Stimulated activated naive CD4-positive, alpha-beta T cell (primary cell): ENCODE data around the gene AKR1C4.

Source experiments
- DNase-seq, 6 experiments: peaks; one replicate each; lab custom pipeline; 2025; lab: John Stamatoyannopoulos, UW

Gene AKR1C4

DNA sequence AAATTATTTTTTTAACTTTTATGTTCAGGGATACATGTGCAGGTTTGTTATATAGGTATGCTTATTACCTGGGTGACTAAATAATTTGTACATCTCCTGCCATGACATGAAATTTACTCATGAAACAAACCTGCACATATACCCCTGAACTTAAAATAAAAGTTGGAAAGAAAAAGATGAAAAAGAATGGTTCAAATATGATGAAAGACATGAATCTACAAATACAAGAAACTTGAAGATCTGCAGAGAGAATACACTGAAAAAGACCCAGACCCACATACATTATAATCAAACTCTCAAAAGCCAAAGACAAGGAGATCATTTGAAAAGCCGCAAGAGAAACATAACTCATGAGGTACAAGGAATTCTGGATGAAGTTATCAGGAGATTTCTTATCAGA, 70.2 kb downstream of the AKR1C4 start:
- no peak for DNase-seq

DNA sequence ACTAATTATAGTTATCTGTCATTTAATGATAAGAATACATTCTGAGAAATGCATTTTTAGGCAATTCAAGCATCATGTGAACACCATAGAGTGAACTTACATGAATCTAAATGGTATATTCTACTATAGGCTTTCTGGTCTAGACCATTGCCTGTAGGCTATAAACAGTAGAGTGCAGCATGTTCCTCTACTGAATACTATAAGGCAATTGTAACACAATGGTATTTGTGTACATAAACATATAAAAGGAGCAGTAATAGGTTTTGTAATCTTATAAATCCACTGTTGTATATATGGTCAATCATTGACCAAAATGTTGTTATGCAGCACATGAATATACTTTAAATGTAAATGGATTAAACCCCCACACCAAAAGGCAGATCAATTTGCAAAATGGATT, 71.6 kb downstream of the AKR1C4 start:
- no peak for DNase-seq
